PFSK-1 (cell line): ENCODE results near the gene SLC19A2.

Experiments used
- POLR2AphosphoS5 ChIP-seq: IDR thresholded peaks from 2 replicates; pipeline ENCODE4 v1.6.1; 2012; ENCODE audit warnings: low read depth, mild to moderate bottlenecking, control low read depth, low read length, moderate library complexity
- REST ChIP-seq, 2 experiments: IDR thresholded peaks; 2 replicates each; pipeline versions ENCODE4 v1.6.1 to v1.8.0; 2011 to 2012; ENCODE audit warnings: low read depth in 2 of 2, low read length in 2 of 2, control low read depth in 1 of 2, inconsistent platforms in 1 of 2, mild to moderate bottlenecking in 1 of 2, moderate library complexity in 1 of 2; ENCODE audit not compliant: insufficient read depth in 1 of 2
- TAF1 ChIP-seq: IDR thresholded peaks from 2 replicates; pipeline ENCODE4 v1.6.1; 2012; ENCODE audit warnings: low read length, control low read depth, borderline replicate concordance; ENCODE audit not compliant: insufficient read depth

GRCh38 chr1:169508432-169509338 lies 22.9 kb upstream of the SLC19A2 start:
- TF ChIP-seq TAF1, result no peak
- TF ChIP-seq REST (IDR thresholded peaks at IDR 0.05; ENCODE audit: insufficient read depth in 1 of 2, low read depth in 2 of 2, low read length in 2 of 2), result no peak
- TF ChIP-seq POLR2AphosphoS5, result no peak
